Esophagus muscularis mucosa (tissue), 3 donors: ENCODE measurements around the gene OGFOD2.

Experiments used
- EP300 ChIP-seq: sonication (generic); formaldehyde crosslinking; IDR thresholded peaks from one replicate; pipeline ENCODE4 v1.6.1; 2017; ENCODE audit warnings: antibody characterized with exemption
- TF ChIP-seq, protein P1 (sequence below), 3 experiments: fragments of 200-600 bp in 2 of 3; fragments of 450-650 bp in 1 of 3; sonication (generic) in 2 of 3; IDR thresholded peaks; one replicate each; pipeline ENCODE4 v1.5.1; 2017 to 2019; ENCODE audit warnings: antibody characterized with exemption in 3 of 3, mild to moderate bottlenecking in 2 of 3, moderate library complexity in 1 of 3

- TF ChIP-seq, protein P1, sequence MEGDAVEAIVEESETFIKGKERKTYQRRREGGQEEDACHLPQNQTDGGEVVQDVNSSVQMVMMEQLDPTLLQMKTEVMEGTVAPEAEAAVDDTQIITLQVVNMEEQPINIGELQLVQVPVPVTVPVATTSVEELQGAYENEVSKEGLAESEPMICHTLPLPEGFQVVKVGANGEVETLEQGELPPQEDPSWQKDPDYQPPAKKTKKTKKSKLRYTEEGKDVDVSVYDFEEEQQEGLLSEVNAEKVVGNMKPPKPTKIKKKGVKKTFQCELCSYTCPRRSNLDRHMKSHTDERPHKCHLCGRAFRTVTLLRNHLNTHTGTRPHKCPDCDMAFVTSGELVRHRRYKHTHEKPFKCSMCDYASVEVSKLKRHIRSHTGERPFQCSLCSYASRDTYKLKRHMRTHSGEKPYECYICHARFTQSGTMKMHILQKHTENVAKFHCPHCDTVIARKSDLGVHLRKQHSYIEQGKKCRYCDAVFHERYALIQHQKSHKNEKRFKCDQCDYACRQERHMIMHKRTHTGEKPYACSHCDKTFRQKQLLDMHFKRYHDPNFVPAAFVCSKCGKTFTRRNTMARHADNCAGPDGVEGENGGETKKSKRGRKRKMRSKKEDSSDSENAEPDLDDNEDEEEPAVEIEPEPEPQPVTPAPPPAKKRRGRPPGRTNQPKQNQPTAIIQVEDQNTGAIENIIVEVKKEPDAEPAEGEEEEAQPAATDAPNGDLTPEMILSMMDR (IDR thresholded peaks at IDR 0.05): no peak
- no peak for TF ChIP-seq EP300
Observed at GRCh38 chr12:122996621-122997342, 21.7 kb downstream of the OGFOD2 start.
